ENCODE results near the gene EPHA1.

EPHA1 gene

GRCh38 chr7:143396625-143397556 is 11.8 kb downstream of the EPHA1 start:
- H3K9me2 ChIP-seq (replicated peaks; ENCODE audit: low read depth, low read length), result no peaks in the 10 kb centered on the region
- H3K9me3 ChIP-seq (ENCODE audit: insufficient read depth, low read depth, low read length), result no peaks in the 10 kb centered on the region
- no peaks in the 10 kb centered on the region for H3F3A ChIP-seq (ENCODE audit: low read depth)
- no peaks in the 10 kb centered on the region for H4K20me1 ChIP-seq (ENCODE audit: insufficient read depth, low read length, poor library complexity, severe bottlenecking)
- H3K79me2 ChIP-seq (ENCODE audit: insufficient read depth, low read length), result no peaks in the 10 kb centered on the region
- H3K27me3 ChIP-seq (ENCODE audit: insufficient read depth, low read length, poor library complexity, severe bottlenecking), result no peaks in the 10 kb centered on the region
- no peak overlapping the region for H2AFZ ChIP-seq (ENCODE audit: low read length)
- peaks cover 4% of the 10 kb centered on the region; the same call in 1 of the 2 replicates for H3K36me3 ChIP-seq (ENCODE audit: insufficient read depth, low read length)
- H3K4me3 ChIP-seq (ENCODE audit: low read length, poor library complexity, severe bottlenecking), result no peak overlapping the region
- H3K9ac ChIP-seq (ENCODE audit: low read depth, low read length, poor library complexity, severe bottlenecking), result no peak overlapping the region
- peaks cover 4% of the 10 kb centered on the region for H3K4me1 ChIP-seq (ENCODE audit: insufficient read depth, low read length, poor library complexity, severe bottlenecking)
- H3K4me2 ChIP-seq (ENCODE audit: low read depth, low read length, poor library complexity, severe bottlenecking), result no peak overlapping the region
- TF ChIP-seq CTCF (conservative IDR thresholded peaks at IDR 0.05; ENCODE audit: low read length) (no peak), EZH2phosphoT487 (IDR thresholded peaks at IDR 0.05; ENCODE audit: borderline replicate concordance) (no peak)

- Histone ChIP-seq H3K9me2 (replicated peaks; ENCODE audit: low read depth, low read length) (no peaks in the 10 kb centered on the region), H3K4me3 (ENCODE audit: low read length, poor library complexity, severe bottlenecking) (no peak overlapping the region), H3K27me3 (ENCODE audit: insufficient read depth, low read length, poor library complexity, severe bottlenecking) (no peaks in the 10 kb centered on the region), H3K4me1 (ENCODE audit: insufficient read depth, low read length, poor library complexity, severe bottlenecking) (peaks cover 9% of the 10 kb centered on the region), H3K79me2 (ENCODE audit: insufficient read depth, low read length) (no peaks in the 10 kb centered on the region), H2AFZ (ENCODE audit: low read length) (no peak overlapping the region), H3K4me2 (ENCODE audit: low read depth, low read length, poor library complexity, severe bottlenecking) (no peak overlapping the region), H4K20me1 (ENCODE audit: insufficient read depth, low read length, poor library complexity, severe bottlenecking) (no peaks in the 10 kb centered on the region), H3K9me3 (ENCODE audit: insufficient read depth, low read depth, low read length) (no peaks in the 10 kb centered on the region), H3F3A (ENCODE audit: low read depth) (no peaks in the 10 kb centered on the region), H3K9ac (ENCODE audit: low read depth, low read length, poor library complexity, severe bottlenecking) (no peak overlapping the region), H3K36me3 (ENCODE audit: insufficient read depth, low read length) (peaks cover 11% of the 10 kb centered on the region; the same call in 1 of the 2 replicates)
- TF ChIP-seq CTCF (conservative IDR thresholded peaks at IDR 0.05; ENCODE audit: low read length) (no peak), EZH2phosphoT487 (IDR thresholded peaks at IDR 0.05; ENCODE audit: borderline replicate concordance) (no peak)
These were observed 12.5 kb downstream of the EPHA1 start for GRCh38 chr7:143396182-143396581.

- Histone ChIP-seq H2AFZ (ENCODE audit: low read length) (no peak overlapping the region), H3K4me1 (ENCODE audit: insufficient read depth, low read length, poor library complexity, severe bottlenecking) (peaks cover 9% of the 10 kb centered on the region), H3F3A (ENCODE audit: low read depth) (no peaks in the 10 kb centered on the region), H4K20me1 (ENCODE audit: insufficient read depth, low read length, poor library complexity, severe bottlenecking) (no peaks in the 10 kb centered on the region), H3K4me2 (ENCODE audit: low read depth, low read length, poor library complexity, severe bottlenecking) (no peak overlapping the region), H3K9ac (ENCODE audit: low read depth, low read length, poor library complexity, severe bottlenecking) (no peak overlapping the region), H3K36me3 (ENCODE audit: insufficient read depth, low read length) (peaks cover 16% of the 10 kb centered on the region; the same call in 1 of the 2 replicates), H3K27me3 (ENCODE audit: insufficient read depth, low read length, poor library complexity, severe bottlenecking) (no peaks in the 10 kb centered on the region), H3K4me3 (ENCODE audit: low read length, poor library complexity, severe bottlenecking) (no peak overlapping the region), H3K9me2 (replicated peaks; ENCODE audit: low read depth, low read length) (no peaks in the 10 kb centered on the region), H3K79me2 (ENCODE audit: insufficient read depth, low read length) (no peaks in the 10 kb centered on the region), H3K9me3 (ENCODE audit: insufficient read depth, low read depth, low read length) (no peaks in the 10 kb centered on the region)
- TF ChIP-seq CTCF (conservative IDR thresholded peaks at IDR 0.05; ENCODE audit: low read length) (no peak; the same call in 1 of the 2 replicates), EZH2phosphoT487 (IDR thresholded peaks at IDR 0.05; ENCODE audit: borderline replicate concordance) (no peak)
These were observed 13.2 kb downstream of the EPHA1 start for GRCh38 chr7:143395187-143396149.
